ENCODE measurements around the gene AMELX. TPM values are rescaled to one million over a fixed set of nuclear protein-coding genes. Genes with fewer than 3 reads are reported as not detected.

AMELX gene
- total and polyA plus RNA-seq, 2 of the 13 experiments (the other 11 are each of a cell fraction or from before 2014, with no cell fraction given), result not detected

- ChIA-PET POLR2A (no interaction called here), CTCF (ENCODE audit: low intra/inter-chr PET ratio, low total read pairs) (no interaction called here)
- DNase-seq (ENCODE audit: low spot score) (no peak), ATAC-seq (no peak), FAIRE-seq (no peak)
- H2AFZ ChIP-seq (ENCODE audit: low read length), result no peak overlapping the region
- TF ChIP-seq ZNF569 (CRISPR knock-in tag; IDR thresholded peaks at IDR 0.05; ENCODE audit: borderline replicate concordance) (no peak), ZNF672 (CRISPR knock-in tag; IDR thresholded peaks at IDR 0.05) (no peak), DDIT3 (CRISPR knock-in tag; IDR thresholded peaks at IDR 0.05) (no peak), NFYB (CRISPR knock-in tag; IDR thresholded peaks at IDR 0.05) (no peak), ZBTB7B (CRISPR knock-in tag; IDR thresholded peaks at IDR 0.05) (no peak)
- H3K4me2 ChIP-seq (ENCODE audit: low read depth, low read length), result no peak overlapping the region
- BruUV-seq (replicated peaks), result no TSS peak
- in situ Hi-C loops (cut with HindIII; ENCODE audit: extremely low pct_ligation_motif_present, low pct_unique_long_range_greater_than_20kb), result no loop called here
- no peaks in the 10 kb centered on the region for H3K27me3 ChIP-seq (ENCODE audit: control insufficient read depth in 1 of 2, insufficient read depth in 2 of 2, low read length in 2 of 2)
- H3K27ac ChIP-seq (ENCODE audit: extremely low read length, insufficient read depth, low read length), result no peak overlapping the region
- H3K79me2 ChIP-seq (ENCODE audit: insufficient read depth, low read length), result no peaks in the 10 kb centered on the region
- no peak overlapping the region for H3K4me3 ChIP-seq (replicated peaks in 1 of 3; ENCODE audit: insufficient read depth in 1 of 3, low read depth in 2 of 3, low read length in 3 of 3)
- WGBS (ENCODE audit: low lambda C conversion rate), result 83% methylated on average over 1 of the region's 2 CpGs
- H3K9ac ChIP-seq (ENCODE audit: insufficient read depth, low read depth, low read length), result no peak overlapping the region
- no peaks in the 10 kb centered on the region for H3K9me3 ChIP-seq (ENCODE audit: low read length)
- no peaks in the 10 kb centered on the region for H4K20me1 ChIP-seq (ENCODE audit: insufficient read depth, low read length)
- no peaks in the 10 kb centered on the region for H3K36me3 ChIP-seq (replicated peaks in 1 of 2; ENCODE audit: control insufficient read depth in 1 of 2, insufficient read depth in 2 of 2, low read length in 2 of 2)
- H3K4me1 ChIP-seq (ENCODE audit: insufficient read depth, low read length), result no peaks in the 10 kb centered on the region
- intact Hi-C loops (cut with micrococcal nuclease; ENCODE audit: unreplicated experiment), result no loop called here
Observed at GRCh38 chrX:11346121-11346682, 53.0 kb downstream of the AMELX start.

DNA sequence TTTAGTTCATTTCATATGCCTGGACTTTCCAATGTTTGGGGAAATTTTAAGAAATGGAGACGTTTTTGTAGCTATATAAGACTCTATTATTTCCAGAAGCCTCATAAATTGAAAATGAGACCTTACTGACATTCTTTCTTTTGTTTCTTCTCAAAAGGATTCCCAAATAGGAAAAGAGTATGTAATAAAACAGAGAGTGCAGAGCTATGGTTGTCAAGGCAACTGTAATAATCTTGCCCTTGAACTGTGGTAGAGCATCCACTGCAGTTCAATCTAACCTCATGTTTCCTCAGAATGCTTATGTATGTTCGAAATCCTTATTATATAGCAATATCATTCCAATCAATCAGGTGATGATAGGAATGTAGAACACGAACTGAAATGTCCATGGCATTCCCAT lies 54.1 kb downstream of the AMELX start:
- DNase-seq (ENCODE audit: low spot score) (no peak), FAIRE-seq (no peak), ATAC-seq (no peak)
- intact Hi-C loops (cut with micrococcal nuclease; ENCODE audit: unreplicated experiment), result no loop called here
- ChIA-PET POLR2A (no interaction called here), CTCF (ENCODE audit: low intra/inter-chr PET ratio, low total read pairs) (no interaction called here)
- no TSS peak for BruUV-seq (replicated peaks)
- Histone ChIP-seq H2AFZ (ENCODE audit: low read length) (no peak overlapping the region), H3K4me3 (replicated peaks in 1 of 3; ENCODE audit: insufficient read depth in 1 of 3, low read depth in 2 of 3, low read length in 3 of 3) (no peak overlapping the region), H3K36me3 (replicated peaks in 1 of 2; ENCODE audit: control insufficient read depth in 1 of 2, insufficient read depth in 2 of 2, low read length in 2 of 2) (no peaks in the 10 kb centered on the region), H3K27ac (ENCODE audit: extremely low read length, insufficient read depth, low read length) (no peak overlapping the region), H3K79me2 (ENCODE audit: insufficient read depth, low read length) (no peaks in the 10 kb centered on the region), H3K9me3 (ENCODE audit: low read length) (no peaks in the 10 kb centered on the region), H3K4me2 (ENCODE audit: low read depth, low read length) (no peak overlapping the region), H3K4me1 (ENCODE audit: insufficient read depth, low read length) (no peaks in the 10 kb centered on the region), H4K20me1 (ENCODE audit: insufficient read depth, low read length) (no peaks in the 10 kb centered on the region), H3K9ac (ENCODE audit: insufficient read depth, low read depth, low read length) (no peak overlapping the region), H3K27me3 (ENCODE audit: control insufficient read depth in 1 of 2, insufficient read depth in 2 of 2, low read length in 2 of 2) (no peaks in the 10 kb centered on the region)
- TF ChIP-seq RFX5 (IDR thresholded peaks at IDR 0.05; ENCODE audit: low read depth, low read length) (no peak), ZNF513 (CRISPR knock-in tag; conservative IDR thresholded peaks at IDR 0.05) (no peak), ZNF335 (CRISPR knock-in tag; IDR thresholded peaks at IDR 0.05) (no peak), ZNF101 (CRISPR knock-in tag; IDR thresholded peaks at IDR 0.05; ENCODE audit: borderline replicate concordance, low read depth) (no peak), PCBP1 (IDR thresholded peaks at IDR 0.05; ENCODE audit: borderline replicate concordance, low read depth, low read length) (no peak), ZSCAN20 (CRISPR knock-in tag; IDR thresholded peaks at IDR 0.05; ENCODE audit: borderline replicate concordance) (no peak), MTF2 (CRISPR knock-in tag; IDR thresholded peaks at IDR 0.05; ENCODE audit: borderline replicate concordance) (no peak), KAT7 (CRISPR knock-in tag; IDR thresholded peaks at IDR 0.05; ENCODE audit: borderline replicate concordance) (no peak)
- 0% methylated on average over 3 of the region's 3 CpGs for WGBS (ENCODE audit: low lambda C conversion rate)
- in situ Hi-C loops (cut with HindIII; ENCODE audit: extremely low pct_ligation_motif_present, low pct_unique_long_range_greater_than_20kb), result no loop called here
